ENCODE results near the gene MRPS31. TPM values are rescaled to one million over a fixed set of nuclear protein-coding genes. Genes with fewer than 3 reads are reported as not detected.

Gene MRPS31
- total RNA-seq, 1 experiment from 2014 or later = 25.5 TPM

DNA sequence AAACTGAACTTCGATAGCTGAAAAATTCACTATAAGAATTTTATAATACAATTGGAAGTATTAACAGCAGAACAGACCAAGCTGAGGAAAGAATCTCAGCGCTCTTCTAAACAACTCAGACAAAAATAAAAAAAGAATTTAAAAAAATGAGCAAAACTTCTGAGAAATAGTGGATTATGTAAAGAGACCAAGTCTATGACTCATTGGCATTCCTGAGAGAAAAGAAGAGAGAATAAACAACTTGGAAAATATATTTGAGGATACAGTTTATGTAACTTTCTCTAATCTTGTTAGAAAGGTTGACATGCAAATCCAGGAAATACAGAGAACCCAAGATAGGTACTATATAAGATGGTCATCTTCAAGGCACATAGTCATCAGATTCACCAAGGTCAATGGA, 43.8 kb upstream of the MRPS31 start:
- no peak for TF ChIP-seq ZNF281 (CRISPR knock-in tag; IDR thresholded peaks at IDR 0.05)
- TF ChIP-seq TCF7 (CRISPR knock-in tag; IDR thresholded peaks at IDR 0.05; ENCODE audit: low read depth) = no peak
- TF ChIP-seq CBFB (CRISPR knock-in tag; IDR thresholded peaks at IDR 0.05; ENCODE audit: low read depth) = no peak
- no peak for TF ChIP-seq MAX (CRISPR knock-in tag; IDR thresholded peaks at IDR 0.05)
- TF ChIP-seq ZNF121 (CRISPR knock-in tag; IDR thresholded peaks at IDR 0.05) = no peak
- TF ChIP-seq, protein P1, sequence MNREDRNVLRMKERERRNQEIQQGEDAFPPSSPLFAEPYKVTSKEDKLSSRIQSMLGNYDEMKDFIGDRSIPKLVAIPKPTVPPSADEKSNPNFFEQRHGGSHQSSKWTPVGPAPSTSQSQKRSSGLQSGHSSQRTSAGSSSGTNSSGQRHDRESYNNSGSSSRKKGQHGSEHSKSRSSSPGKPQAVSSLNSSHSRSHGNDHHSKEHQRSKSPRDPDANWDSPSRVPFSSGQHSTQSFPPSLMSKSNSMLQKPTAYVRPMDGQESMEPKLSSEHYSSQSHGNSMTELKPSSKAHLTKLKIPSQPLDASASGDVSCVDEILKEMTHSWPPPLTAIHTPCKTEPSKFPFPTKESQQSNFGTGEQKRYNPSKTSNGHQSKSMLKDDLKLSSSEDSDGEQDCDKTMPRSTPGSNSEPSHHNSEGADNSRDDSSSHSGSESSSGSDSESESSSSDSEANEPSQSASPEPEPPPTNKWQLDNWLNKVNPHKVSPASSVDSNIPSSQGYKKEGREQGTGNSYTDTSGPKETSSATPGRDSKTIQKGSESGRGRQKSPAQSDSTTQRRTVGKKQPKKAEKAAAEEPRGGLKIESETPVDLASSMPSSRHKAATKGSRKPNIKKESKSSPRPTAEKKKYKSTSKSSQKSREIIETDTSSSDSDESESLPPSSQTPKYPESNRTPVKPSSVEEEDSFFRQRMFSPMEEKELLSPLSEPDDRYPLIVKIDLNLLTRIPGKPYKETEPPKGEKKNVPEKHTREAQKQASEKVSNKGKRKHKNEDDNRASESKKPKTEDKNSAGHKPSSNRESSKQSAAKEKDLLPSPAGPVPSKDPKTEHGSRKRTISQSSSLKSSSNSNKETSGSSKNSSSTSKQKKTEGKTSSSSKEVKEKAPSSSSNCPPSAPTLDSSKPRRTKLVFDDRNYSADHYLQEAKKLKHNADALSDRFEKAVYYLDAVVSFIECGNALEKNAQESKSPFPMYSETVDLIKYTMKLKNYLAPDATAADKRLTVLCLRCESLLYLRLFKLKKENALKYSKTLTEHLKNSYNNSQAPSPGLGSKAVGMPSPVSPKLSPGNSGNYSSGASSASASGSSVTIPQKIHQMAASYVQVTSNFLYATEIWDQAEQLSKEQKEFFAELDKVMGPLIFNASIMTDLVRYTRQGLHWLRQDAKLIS (CRISPR knock-in tag; IDR thresholded peaks at IDR 0.05; ENCODE audit: borderline replicate concordance) = no peak
- TF ChIP-seq NFYB (CRISPR knock-in tag; conservative IDR thresholded peaks at IDR 0.05; ENCODE audit: low read depth) = no peak
- TF ChIP-seq GRHL2 (CRISPR knock-in tag; IDR thresholded peaks at IDR 0.05; ENCODE audit: insufficient replicate concordance, severe bottlenecking) = no peak
- no peak for TF ChIP-seq ZNF219 (CRISPR knock-in tag; IDR thresholded peaks at IDR 0.05; ENCODE audit: borderline replicate concordance)
- no peak for TF ChIP-seq ZBTB43 (CRISPR knock-in tag; IDR thresholded peaks at IDR 0.05)
- no peak for TF ChIP-seq IRF1 (CRISPR knock-in tag; IDR thresholded peaks at IDR 0.05)
- TF ChIP-seq, protein P2, sequence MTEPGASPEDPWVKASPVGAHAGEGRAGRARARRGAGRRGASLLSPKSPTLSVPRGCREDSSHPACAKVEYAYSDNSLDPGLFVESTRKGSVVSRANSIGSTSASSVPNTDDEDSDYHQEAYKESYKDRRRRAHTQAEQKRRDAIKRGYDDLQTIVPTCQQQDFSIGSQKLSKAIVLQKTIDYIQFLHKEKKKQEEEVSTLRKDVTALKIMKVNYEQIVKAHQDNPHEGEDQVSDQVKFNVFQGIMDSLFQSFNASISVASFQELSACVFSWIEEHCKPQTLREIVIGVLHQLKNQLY (CRISPR knock-in tag; IDR thresholded peaks at IDR 0.05) = no peak
- no peak for TF ChIP-seq ATF2 (CRISPR knock-in tag; IDR thresholded peaks at IDR 0.05; ENCODE audit: borderline replicate concordance, low read depth)
- TF ChIP-seq, protein P3, sequence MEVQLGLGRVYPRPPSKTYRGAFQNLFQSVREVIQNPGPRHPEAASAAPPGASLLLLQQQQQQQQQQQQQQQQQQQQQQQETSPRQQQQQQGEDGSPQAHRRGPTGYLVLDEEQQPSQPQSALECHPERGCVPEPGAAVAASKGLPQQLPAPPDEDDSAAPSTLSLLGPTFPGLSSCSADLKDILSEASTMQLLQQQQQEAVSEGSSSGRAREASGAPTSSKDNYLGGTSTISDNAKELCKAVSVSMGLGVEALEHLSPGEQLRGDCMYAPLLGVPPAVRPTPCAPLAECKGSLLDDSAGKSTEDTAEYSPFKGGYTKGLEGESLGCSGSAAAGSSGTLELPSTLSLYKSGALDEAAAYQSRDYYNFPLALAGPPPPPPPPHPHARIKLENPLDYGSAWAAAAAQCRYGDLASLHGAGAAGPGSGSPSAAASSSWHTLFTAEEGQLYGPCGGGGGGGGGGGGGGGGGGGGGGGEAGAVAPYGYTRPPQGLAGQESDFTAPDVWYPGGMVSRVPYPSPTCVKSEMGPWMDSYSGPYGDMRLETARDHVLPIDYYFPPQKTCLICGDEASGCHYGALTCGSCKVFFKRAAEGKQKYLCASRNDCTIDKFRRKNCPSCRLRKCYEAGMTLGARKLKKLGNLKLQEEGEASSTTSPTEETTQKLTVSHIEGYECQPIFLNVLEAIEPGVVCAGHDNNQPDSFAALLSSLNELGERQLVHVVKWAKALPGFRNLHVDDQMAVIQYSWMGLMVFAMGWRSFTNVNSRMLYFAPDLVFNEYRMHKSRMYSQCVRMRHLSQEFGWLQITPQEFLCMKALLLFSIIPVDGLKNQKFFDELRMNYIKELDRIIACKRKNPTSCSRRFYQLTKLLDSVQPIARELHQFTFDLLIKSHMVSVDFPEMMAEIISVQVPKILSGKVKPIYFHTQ (CRISPR knock-in tag; IDR thresholded peaks at IDR 0.05) = no peak
- TF ChIP-seq FOXP1 (CRISPR knock-in tag; IDR thresholded peaks at IDR 0.05; ENCODE audit: borderline replicate concordance) = no peak
- no peak for TF ChIP-seq E2F1 (CRISPR knock-in tag; IDR thresholded peaks at IDR 0.05)
- TF ChIP-seq CREM (CRISPR knock-in tag; IDR thresholded peaks at IDR 0.05) = no peak
- TF ChIP-seq, protein P4, sequence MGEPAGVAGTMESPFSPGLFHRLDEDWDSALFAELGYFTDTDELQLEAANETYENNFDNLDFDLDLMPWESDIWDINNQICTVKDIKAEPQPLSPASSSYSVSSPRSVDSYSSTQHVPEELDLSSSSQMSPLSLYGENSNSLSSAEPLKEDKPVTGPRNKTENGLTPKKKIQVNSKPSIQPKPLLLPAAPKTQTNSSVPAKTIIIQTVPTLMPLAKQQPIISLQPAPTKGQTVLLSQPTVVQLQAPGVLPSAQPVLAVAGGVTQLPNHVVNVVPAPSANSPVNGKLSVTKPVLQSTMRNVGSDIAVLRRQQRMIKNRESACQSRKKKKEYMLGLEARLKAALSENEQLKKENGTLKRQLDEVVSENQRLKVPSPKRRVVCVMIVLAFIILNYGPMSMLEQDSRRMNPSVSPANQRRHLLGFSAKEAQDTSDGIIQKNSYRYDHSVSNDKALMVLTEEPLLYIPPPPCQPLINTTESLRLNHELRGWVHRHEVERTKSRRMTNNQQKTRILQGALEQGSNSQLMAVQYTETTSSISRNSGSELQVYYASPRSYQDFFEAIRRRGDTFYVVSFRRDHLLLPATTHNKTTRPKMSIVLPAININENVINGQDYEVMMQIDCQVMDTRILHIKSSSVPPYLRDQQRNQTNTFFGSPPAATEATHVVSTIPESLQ (CRISPR knock-in tag; IDR thresholded peaks at IDR 0.05) = no peak
- no peaks in the 10 kb centered on the region for H3K4me1 Mint-ChIP-seq
- ChIA-PET POLR2A (no interaction called here), CTCF (interaction anchor here (0.9 to 2.6 kb wide), 5 partner anchors 21 to 240 kb away, joined by 3 to 17 read pairs (median 5); partner anchors contain the start of gene SLC25A15)
- DNase-seq (ENCODE audit: low spot score) (no peak), ATAC-seq (no peak)
- H3K4me3 Mint-ChIP-seq = no peak overlapping the region
- peaks cover 16% of the 10 kb centered on the region for H3K9me3 Mint-ChIP-seq
- H3K36me3 Mint-ChIP-seq = peaks cover 15% of the 10 kb centered on the region
- no peaks in the 10 kb centered on the region for H3K27me3 Mint-ChIP-seq (ENCODE audit: low read depth)
- no peak overlapping the region for H3K27ac Mint-ChIP-seq

Measured in WTC11 (cell line).